Smooth muscle cell (in vitro differentiated cells): ENCODE data around the gene NTMT2. TPM values are rescaled to one million over a fixed set of nuclear protein-coding genes. Genes with fewer than 3 reads are reported as not detected.

Experiments used
- DNase-seq: peaks from one replicate; lab custom pipeline; 2025; ENCODE audit not compliant: unreplicated experiment; lab: John Stamatoyannopoulos, UW
- H2AFZ ChIP-seq: fragments of 200-600 bp; sonication (generic); 2 replicates; pipeline ENCODE4 v1.6.0; 2016; ENCODE audit warnings: antibody characterized with exemption, low read depth, mild to moderate bottlenecking
- H3F3A ChIP-seq: fragments of 200-600 bp; sonication (generic); 2 replicates; pipeline ENCODE4 v1.6.0; 2017; ENCODE audit warnings: antibody characterized with exemption, low read depth
- H3K27ac ChIP-seq: fragments of 200-600 bp; sonication (generic); 2 replicates; pipeline ENCODE4 v1.5.1; 2016; ENCODE audit warnings: low read depth, mild to moderate bottlenecking
- H3K27me3 ChIP-seq: fragments of 200-600 bp; sonication (generic); 2 replicates; pipeline ENCODE4 v1.6.1; 2016; ENCODE audit warnings: low read depth, mild to moderate bottlenecking
- H3K36me3 ChIP-seq: fragments of 200-600 bp; sonication (generic); 2 replicates; pipeline ENCODE4 v1.5.1; 2016; ENCODE audit warnings: low read depth
- H3K4me1 ChIP-seq: fragments of 200-600 bp; sonication (generic); 2 replicates; pipeline ENCODE4 v1.5.1; 2016; ENCODE audit warnings: low read depth
- H3K4me2 ChIP-seq: fragments of 200-600 bp; sonication (generic); 2 replicates; pipeline ENCODE4 v1.6.0; 2016; ENCODE audit warnings: mild to moderate bottlenecking
- H3K4me3 ChIP-seq: fragments of 200-600 bp; sonication (generic); 2 replicates; pipeline ENCODE4 v1.5.1; 2016; ENCODE audit warnings: mild to moderate bottlenecking
- H3K79me2 ChIP-seq: fragments of 200-600 bp; sonication (generic); 2 replicates; pipeline ENCODE4 v1.6.0; 2016; ENCODE audit warnings: low read depth, mild to moderate bottlenecking
- H3K9ac ChIP-seq: fragments of 200-600 bp; sonication (generic); 2 replicates; pipeline ENCODE4 v1.6.0; 2016; ENCODE audit warnings: low read depth
- H3K9me3 ChIP-seq: fragments of 200-600 bp; sonication (generic); replicated peaks from 2 replicates; pipeline ENCODE4 v1.5.1; 2016; ENCODE audit warnings: low read depth
- H4K20me1 ChIP-seq: fragments of 200-600 bp; sonication (generic); 2 replicates; pipeline ENCODE4 v1.6.0; 2016; ENCODE audit warnings: low read depth
- WGBS: methylation state at CpG from one replicate; pipeline ENCODE4 v1.1.7; 2016; ENCODE audit warnings: low lambda C conversion rate; 5-methylcytosine and 5-hydroxymethylcytosine counted together
- polyA plus RNA-seq: library from polyadenylated mRNA; unstranded; fragments of >200 nt; fragmentation: Nextera tagmentation; extraction: Ambion mirVana; gene quantifications from 2 replicates; pipeline ENCODE4 v1.2.1, GENCODE V29; 2016
- total RNA-seq: library from RNA; depleted of rRNA; stranded (reverse); fragments of >200 nt; gene quantifications from 2 replicates; pipeline ENCODE4 v1.2.3, GENCODE V29; 2014
- TF ChIP-seq, protein P1 (sequence below): fragments of 200-600 bp; sonication (generic); IDR thresholded peaks from 2 replicates; pipeline ENCODE4 v1.5.1; 2017; ENCODE audit warnings: borderline replicate concordance, mild to moderate bottlenecking, antibody characterized with exemption; ENCODE audit not compliant: insufficient read depth, poor library complexity, severe bottlenecking

Gene NTMT2
- total and polyA plus RNA-seq, 2 experiments from 2014 or later, result 0.21 TPM; not detected in 1

- H3K79me2 ChIP-seq, result no peaks in the 10 kb centered on the region
- no peak overlapping the region for H3K4me2 ChIP-seq
- H3K4me1 ChIP-seq, result no peaks in the 10 kb centered on the region
- no peak overlapping the region for H3K27ac ChIP-seq
- no peak overlapping the region for H3K9ac ChIP-seq
- 33% methylated on average over 1 of the region's 1 CpG for WGBS
- no peaks in the 10 kb centered on the region for H3K9me3 ChIP-seq
- no peak for DNase-seq
- no peaks in the 10 kb centered on the region for H3F3A ChIP-seq
- H4K20me1 ChIP-seq, result no peaks in the 10 kb centered on the region
- H3K36me3 ChIP-seq, result no peaks in the 10 kb centered on the region
- no peaks in the 10 kb centered on the region for H3K27me3 ChIP-seq
- no peak overlapping the region for H3K4me3 ChIP-seq
- no peak overlapping the region for H2AFZ ChIP-seq
- TF ChIP-seq, protein P1, sequence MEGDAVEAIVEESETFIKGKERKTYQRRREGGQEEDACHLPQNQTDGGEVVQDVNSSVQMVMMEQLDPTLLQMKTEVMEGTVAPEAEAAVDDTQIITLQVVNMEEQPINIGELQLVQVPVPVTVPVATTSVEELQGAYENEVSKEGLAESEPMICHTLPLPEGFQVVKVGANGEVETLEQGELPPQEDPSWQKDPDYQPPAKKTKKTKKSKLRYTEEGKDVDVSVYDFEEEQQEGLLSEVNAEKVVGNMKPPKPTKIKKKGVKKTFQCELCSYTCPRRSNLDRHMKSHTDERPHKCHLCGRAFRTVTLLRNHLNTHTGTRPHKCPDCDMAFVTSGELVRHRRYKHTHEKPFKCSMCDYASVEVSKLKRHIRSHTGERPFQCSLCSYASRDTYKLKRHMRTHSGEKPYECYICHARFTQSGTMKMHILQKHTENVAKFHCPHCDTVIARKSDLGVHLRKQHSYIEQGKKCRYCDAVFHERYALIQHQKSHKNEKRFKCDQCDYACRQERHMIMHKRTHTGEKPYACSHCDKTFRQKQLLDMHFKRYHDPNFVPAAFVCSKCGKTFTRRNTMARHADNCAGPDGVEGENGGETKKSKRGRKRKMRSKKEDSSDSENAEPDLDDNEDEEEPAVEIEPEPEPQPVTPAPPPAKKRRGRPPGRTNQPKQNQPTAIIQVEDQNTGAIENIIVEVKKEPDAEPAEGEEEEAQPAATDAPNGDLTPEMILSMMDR, result no peak
These were observed 29.7 kb downstream of the NTMT2 start for GRCh38 chr1:170175484-170175883.

DNA sequence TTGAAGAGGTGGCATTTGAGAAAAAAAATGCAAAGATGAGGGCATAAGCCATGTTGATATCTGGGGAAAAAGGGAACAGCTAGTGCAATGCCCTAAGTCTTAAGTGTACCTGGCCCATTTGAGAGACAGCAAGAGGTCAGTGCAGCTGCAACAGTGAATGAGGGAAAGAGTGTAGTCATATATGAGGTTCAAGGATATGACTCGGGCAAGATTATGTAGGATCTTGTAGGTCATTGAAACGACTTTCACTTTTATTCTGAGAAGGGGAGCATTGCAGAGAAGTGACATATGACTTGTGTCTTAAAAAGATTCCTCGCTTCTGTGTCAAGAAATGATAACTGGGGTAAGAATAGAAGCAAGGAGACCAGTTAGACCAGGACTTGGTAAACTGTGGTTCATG lies 31.0 kb downstream of the NTMT2 start:
- Histone ChIP-seq H3K4me1 (no peaks in the 10 kb centered on the region), H4K20me1 (no peaks in the 10 kb centered on the region), H3K79me2 (no peaks in the 10 kb centered on the region), H3K27me3 (no peaks in the 10 kb centered on the region), H3K27ac (no peak overlapping the region), H3K4me2 (no peak overlapping the region), H3F3A (no peaks in the 10 kb centered on the region), H3K9me3 (no peaks in the 10 kb centered on the region), H2AFZ (no peak overlapping the region), H3K36me3 (no peaks in the 10 kb centered on the region), H3K4me3 (no peak overlapping the region), H3K9ac (no peak overlapping the region)
- 84% methylated on average over 3 of the region's 3 CpGs for WGBS
- DNase-seq, result no peak
- TF ChIP-seq, protein P1, result no peak

GRCh38 chr1:170182442-170182841 lies 36.7 kb downstream of the NTMT2 start:
- 89% methylated on average over 2 of the region's 2 CpGs for WGBS
- no peak overlapping the region for H3K4me2 ChIP-seq

GRCh38 chr1:170192546-170192945 lies 46.8 kb downstream of the NTMT2 start:
- Histone ChIP-seq H3K79me2 (no peaks in the 10 kb centered on the region), H3K9ac (no peak overlapping the region), H3F3A (no peaks in the 10 kb centered on the region), H2AFZ (no peak overlapping the region), H3K27ac (no peak overlapping the region), H3K36me3 (no peaks in the 10 kb centered on the region), H3K27me3 (no peaks in the 10 kb centered on the region), H3K9me3 (peaks cover 4% of the 10 kb centered on the region), H3K4me2 (no peak overlapping the region), H4K20me1 (no peaks in the 10 kb centered on the region), H3K4me1 (no peaks in the 10 kb centered on the region), H3K4me3 (no peak overlapping the region)
- TF ChIP-seq, protein P1, result no peak
- no peak for DNase-seq

More at GRCh38 chr1:170182442-170182841, 36.7 kb downstream of the NTMT2 start:
- Histone ChIP-seq H3F3A (no peaks in the 10 kb centered on the region), H4K20me1 (no peaks in the 10 kb centered on the region), H3K36me3 (no peaks in the 10 kb centered on the region), H3K9ac (no peak overlapping the region), H3K4me3 (no peak overlapping the region), H3K27me3 (no peaks in the 10 kb centered on the region), H3K79me2 (no peaks in the 10 kb centered on the region), H3K27ac (no peak overlapping the region), H3K9me3 (peaks cover 4% of the 10 kb centered on the region), H2AFZ (no peak overlapping the region), H3K4me1 (no peaks in the 10 kb centered on the region)
- TF ChIP-seq, protein P1, result no peak
- DNase-seq, result no peak
